Stomach (tissue), 4 donors: ENCODE measurements around the gene ICAM5.

Source experiments
- EP300 ChIP-seq: sonication (generic); formaldehyde crosslinking; IDR thresholded peaks from one replicate; pipeline ENCODE4 v1.6.1; 2017; ENCODE audit warnings: antibody characterized with exemption
- TF ChIP-seq, protein P1 (sequence below), 7 experiments: fragments of 450-650 bp in 4 of 7; fragments of 200-600 bp in 3 of 7; sonication (generic) in 3 of 7; IDR thresholded peaks; one replicate each; pipeline ENCODE4 v1.5.1; 2016 to 2019; ENCODE audit warnings: antibody characterized with exemption in 7 of 7, control low read depth in 2 of 7, mild to moderate bottlenecking in 1 of 7

GRCh38 chr19:10315335-10316214 is 25.8 kb downstream of the ICAM5 start, which contains the start of gene FDX2:
- TF ChIP-seq EP300, result no peak
- TF ChIP-seq, protein P1, sequence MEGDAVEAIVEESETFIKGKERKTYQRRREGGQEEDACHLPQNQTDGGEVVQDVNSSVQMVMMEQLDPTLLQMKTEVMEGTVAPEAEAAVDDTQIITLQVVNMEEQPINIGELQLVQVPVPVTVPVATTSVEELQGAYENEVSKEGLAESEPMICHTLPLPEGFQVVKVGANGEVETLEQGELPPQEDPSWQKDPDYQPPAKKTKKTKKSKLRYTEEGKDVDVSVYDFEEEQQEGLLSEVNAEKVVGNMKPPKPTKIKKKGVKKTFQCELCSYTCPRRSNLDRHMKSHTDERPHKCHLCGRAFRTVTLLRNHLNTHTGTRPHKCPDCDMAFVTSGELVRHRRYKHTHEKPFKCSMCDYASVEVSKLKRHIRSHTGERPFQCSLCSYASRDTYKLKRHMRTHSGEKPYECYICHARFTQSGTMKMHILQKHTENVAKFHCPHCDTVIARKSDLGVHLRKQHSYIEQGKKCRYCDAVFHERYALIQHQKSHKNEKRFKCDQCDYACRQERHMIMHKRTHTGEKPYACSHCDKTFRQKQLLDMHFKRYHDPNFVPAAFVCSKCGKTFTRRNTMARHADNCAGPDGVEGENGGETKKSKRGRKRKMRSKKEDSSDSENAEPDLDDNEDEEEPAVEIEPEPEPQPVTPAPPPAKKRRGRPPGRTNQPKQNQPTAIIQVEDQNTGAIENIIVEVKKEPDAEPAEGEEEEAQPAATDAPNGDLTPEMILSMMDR (IDR thresholded peaks at IDR 0.05), result no peak
